Peyer's patch (tissue), 4 donors: ENCODE results near the gene PCNT. TPM values are rescaled to one million over a fixed set of nuclear protein-coding genes. Genes with fewer than 3 reads are reported as not detected.

ENCODE experiments used
- DNase-seq, 3 donors: peaks; one replicate each; pipeline ENCODE4 v3.0.0-alpha.2; 2017 to 2019
- H3K27ac ChIP-seq, 4 donors: fragments of 200-600 bp; sonication (generic); one replicate each; pipeline ENCODE4 v1.5.1; 2016 to 2019
- H3K27me3 ChIP-seq, 2 donors: fragments of 200-600 bp; sonication (generic); one replicate each; pipeline ENCODE4 v1.5.1; 2019
- H3K36me3 ChIP-seq, 3 donors: fragments of 200-600 bp; sonication (generic); one replicate each; pipeline ENCODE4 v1.5.1; 2016 to 2019
- H3K4me1 ChIP-seq, 4 donors: fragments of 200-600 bp; sonication (generic); one replicate each; pipeline ENCODE4 v1.5.1; 2016 to 2019
- H3K4me3 ChIP-seq, 4 donors: fragments of 200-600 bp; sonication (generic); 1 replicate in 3 of 4; 2 replicates in 1 of 4; pipeline ENCODE4 v1.5.1; 2016 to 2019; ENCODE audit warnings: mild to moderate bottlenecking in 1 of 4
- H3K9me3 ChIP-seq, 4 donors: fragments of 200-600 bp; sonication (generic); one replicate each; pipeline ENCODE4 v1.5.1; 2016 to 2019; ENCODE audit warnings: mild to moderate bottlenecking in 1 of 4
- POLR2A ChIP-seq, 2 donors: fragments of 450-650 bp; IDR thresholded peaks; one replicate each; pipeline ENCODE4 v1.5.1; 2017; ENCODE audit warnings: antibody characterized with exemption in 2 of 2, mild to moderate bottlenecking in 2 of 2, moderate library complexity in 2 of 2
- total RNA-seq, 4 donors: library from RNA; depleted of rRNA; stranded (reverse); fragments of >200 nt; gene quantifications; one replicate each; pipeline ENCODE4 v1.1.0, GENCODE V29; 2016
- TF ChIP-seq, protein P1 (sequence below), 6 experiments: fragments of 450-650 bp in 4 of 6; fragments of 200-600 bp in 2 of 6; sonication (generic) in 1 of 6; IDR thresholded peaks; one replicate each; pipeline ENCODE4 v1.5.1; 2017 to 2019; ENCODE audit warnings: antibody characterized with exemption in 6 of 6, mild to moderate bottlenecking in 3 of 6, moderate library complexity in 1 of 6

Gene PCNT
- total RNA-seq, 4 donors from 2014 or later = 29.2 to 119 (median 59.5) TPM

DNA sequence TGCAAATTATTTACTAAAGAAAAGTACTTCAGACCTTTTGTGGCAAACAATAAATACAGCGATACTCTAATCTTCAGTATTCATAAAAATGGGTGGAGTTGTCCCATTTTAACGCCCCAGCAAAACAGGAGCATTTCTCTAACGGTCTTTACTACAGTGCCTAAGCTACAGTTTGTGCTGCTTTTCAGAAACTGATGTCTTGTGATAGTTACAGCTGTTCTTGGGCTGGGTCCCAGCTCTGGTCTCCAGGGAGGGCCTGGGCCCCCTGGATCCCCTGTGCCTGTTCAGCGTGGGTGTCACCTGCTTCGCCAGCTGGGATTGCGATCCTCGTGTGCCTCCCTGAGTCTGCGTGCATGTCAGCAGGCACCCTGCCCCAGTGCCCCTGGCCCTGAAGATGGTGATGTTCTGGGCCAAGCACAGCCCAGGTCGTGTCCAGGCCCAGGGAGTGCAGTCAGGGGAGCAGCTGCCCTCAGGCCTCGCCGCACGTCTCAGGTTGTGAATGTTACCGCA lies 70.7 kb downstream of the PCNT start:
- H3K9me3 ChIP-seq = no peaks in the 10 kb centered on the region
- no peak for DNase-seq
- H3K36me3 ChIP-seq = peaks cover 0 to 51% (median 0%) of the 10 kb centered on the region in 3 donors
- TF ChIP-seq, protein P1, sequence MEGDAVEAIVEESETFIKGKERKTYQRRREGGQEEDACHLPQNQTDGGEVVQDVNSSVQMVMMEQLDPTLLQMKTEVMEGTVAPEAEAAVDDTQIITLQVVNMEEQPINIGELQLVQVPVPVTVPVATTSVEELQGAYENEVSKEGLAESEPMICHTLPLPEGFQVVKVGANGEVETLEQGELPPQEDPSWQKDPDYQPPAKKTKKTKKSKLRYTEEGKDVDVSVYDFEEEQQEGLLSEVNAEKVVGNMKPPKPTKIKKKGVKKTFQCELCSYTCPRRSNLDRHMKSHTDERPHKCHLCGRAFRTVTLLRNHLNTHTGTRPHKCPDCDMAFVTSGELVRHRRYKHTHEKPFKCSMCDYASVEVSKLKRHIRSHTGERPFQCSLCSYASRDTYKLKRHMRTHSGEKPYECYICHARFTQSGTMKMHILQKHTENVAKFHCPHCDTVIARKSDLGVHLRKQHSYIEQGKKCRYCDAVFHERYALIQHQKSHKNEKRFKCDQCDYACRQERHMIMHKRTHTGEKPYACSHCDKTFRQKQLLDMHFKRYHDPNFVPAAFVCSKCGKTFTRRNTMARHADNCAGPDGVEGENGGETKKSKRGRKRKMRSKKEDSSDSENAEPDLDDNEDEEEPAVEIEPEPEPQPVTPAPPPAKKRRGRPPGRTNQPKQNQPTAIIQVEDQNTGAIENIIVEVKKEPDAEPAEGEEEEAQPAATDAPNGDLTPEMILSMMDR (IDR thresholded peaks at IDR 0.05) = no peak
- no peak for TF ChIP-seq POLR2A (IDR thresholded peaks at IDR 0.05)
- H3K4me3 ChIP-seq = no peak overlapping the region
- no peaks in the 10 kb centered on the region for H3K27me3 ChIP-seq
- no peak overlapping the region for H3K27ac ChIP-seq
- no peaks in the 10 kb centered on the region for H3K4me1 ChIP-seq

DNA sequence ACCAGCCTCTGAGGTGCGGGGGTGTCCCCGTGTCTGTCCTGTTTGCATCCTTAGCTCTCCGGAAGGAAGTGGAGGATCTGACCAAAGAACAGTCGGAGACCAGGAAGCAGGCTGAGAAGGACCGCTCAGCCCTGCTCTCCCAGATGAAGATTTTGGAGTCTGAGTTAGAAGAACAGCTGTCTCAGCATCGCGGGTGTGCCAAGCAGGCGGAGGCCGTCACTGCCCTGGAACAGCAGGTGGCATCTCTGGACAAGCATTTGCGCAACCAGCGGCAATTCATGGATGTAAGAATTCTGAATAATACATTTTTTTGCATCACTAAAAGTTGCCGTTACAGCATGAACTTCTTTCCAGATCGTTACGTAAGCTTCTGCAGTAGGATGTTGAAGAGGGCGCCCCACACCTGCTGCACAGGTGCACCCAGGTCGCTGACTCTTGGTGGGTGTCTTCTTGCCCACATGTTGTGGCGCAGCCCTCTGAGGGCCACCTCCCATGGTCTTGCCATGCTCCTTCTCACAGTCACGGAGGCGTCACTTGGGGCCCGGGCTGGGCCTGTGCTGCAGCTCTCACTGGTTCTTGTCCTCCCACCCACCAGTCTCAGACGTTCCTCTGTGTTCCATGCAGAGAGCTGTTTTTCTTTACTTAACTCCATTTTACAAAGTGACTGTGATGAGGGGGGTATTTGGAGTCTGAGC lies 73.4 kb downstream of the PCNT start:
- DNase-seq = no peak
- Histone ChIP-seq H3K9me3 (no peaks in the 10 kb centered on the region), H3K4me3 (no peak overlapping the region), H3K27me3 (no peaks in the 10 kb centered on the region), H3K4me1 (no peaks in the 10 kb centered on the region), H3K36me3 (peaks cover 0 to 49% (median 0%) of the 10 kb centered on the region in 3 donors), H3K27ac (no peak overlapping the region)
- TF ChIP-seq, protein P1 (IDR thresholded peaks at IDR 0.05) = no peak
- no peak for TF ChIP-seq POLR2A (IDR thresholded peaks at IDR 0.05)

DNA sequence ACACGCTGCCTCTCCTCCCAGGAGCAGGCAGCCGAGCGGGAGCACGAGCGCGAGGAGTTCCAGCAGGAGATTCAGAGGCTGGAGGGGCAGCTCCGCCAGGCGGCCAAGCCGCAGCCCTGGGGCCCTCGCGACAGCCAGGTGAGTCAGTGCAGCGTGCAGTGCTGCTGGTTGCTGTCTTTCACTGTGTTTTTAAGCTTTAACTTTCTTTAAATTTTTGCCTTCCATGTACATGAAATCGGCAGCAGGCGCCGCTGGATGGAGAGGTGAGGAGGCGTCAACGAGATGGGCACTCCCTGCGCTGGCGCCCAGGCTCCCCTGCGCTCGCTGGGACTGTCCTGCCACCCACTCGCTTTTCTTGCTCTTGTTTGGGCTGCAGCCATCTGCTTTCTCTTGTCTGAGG lies 74.0 kb downstream of the PCNT start:
- H3K36me3 ChIP-seq = peaks cover 0 to 50% (median 0%) of the 10 kb centered on the region in 3 donors
- H3K27ac ChIP-seq = no peak overlapping the region
- no peak overlapping the region for H3K4me3 ChIP-seq
- H3K27me3 ChIP-seq = no peaks in the 10 kb centered on the region
- no peaks in the 10 kb centered on the region for H3K4me1 ChIP-seq
- DNase-seq = no peak
- no peaks in the 10 kb centered on the region for H3K9me3 ChIP-seq
- TF ChIP-seq, protein P1 (IDR thresholded peaks at IDR 0.05) = no peak
- TF ChIP-seq POLR2A (IDR thresholded peaks at IDR 0.05) = no peak

DNA sequence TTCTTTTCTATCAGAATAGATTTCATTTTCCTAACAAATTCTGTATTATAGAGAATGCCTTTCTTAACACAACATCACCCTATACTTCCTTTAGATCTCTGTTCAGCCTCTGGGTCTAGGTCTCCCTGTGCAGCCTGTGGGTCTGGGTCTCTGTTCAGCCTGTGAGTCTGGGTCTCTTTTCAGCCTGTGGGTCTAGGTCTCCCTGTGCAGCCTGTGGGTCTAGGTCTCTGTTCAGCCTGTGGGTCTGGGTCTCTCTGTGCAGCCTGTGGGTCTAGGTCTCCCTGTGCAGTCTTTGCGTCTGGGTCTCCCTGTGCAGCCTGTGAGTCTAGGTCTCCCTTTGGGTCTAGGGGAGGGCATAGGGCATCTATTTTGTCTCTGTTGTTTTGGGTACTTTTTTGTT lies 75.2 kb downstream of the PCNT start:
- Histone ChIP-seq H3K36me3 (peaks cover 0 to 49% (median 0%) of the 10 kb centered on the region in 3 donors), H3K27me3 (no peaks in the 10 kb centered on the region), H3K4me1 (no peaks in the 10 kb centered on the region), H3K27ac (no peak overlapping the region), H3K9me3 (no peaks in the 10 kb centered on the region), H3K4me3 (no peak overlapping the region)
- no peak for DNase-seq
- TF ChIP-seq, protein P1 (IDR thresholded peaks at IDR 0.05) = no peak
- TF ChIP-seq POLR2A (IDR thresholded peaks at IDR 0.05) = no peak

DNA sequence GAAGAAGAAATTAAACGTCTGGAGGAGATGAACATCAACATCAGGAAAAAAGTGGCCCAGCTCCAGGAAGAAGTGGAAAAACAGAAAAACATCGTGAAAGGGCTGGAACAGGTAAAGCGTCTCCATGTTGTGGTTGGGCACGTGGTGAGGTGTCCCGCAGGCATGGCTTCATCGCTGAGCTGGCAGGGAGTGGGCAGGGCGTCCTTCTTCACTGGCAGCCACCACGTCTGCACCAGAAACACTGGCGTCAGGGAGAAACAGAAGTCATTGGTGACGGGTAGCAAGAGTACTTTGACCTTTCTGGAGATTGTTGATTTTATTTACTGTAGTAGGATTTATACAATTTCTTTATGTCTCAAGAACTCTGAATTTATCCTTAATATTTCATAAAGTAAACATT lies 75.7 kb downstream of the PCNT start:
- H3K36me3 ChIP-seq = peaks cover 0 to 48% (median 0%) of the 10 kb centered on the region in 3 donors

More for the DNA sequence above, 75.7 kb downstream of the PCNT start:
- Histone ChIP-seq H3K27ac (no peak overlapping the region), H3K4me3 (no peak overlapping the region), H3K4me1 (no peaks in the 10 kb centered on the region), H3K9me3 (no peaks in the 10 kb centered on the region), H3K27me3 (no peaks in the 10 kb centered on the region)
- no peak for DNase-seq
- no peak for TF ChIP-seq POLR2A (IDR thresholded peaks at IDR 0.05)
- TF ChIP-seq, protein P1 (IDR thresholded peaks at IDR 0.05) = no peak
